ENCODE measurements around the gene MIF4GD. TPM values are rescaled to one million over a fixed set of nuclear protein-coding genes. Genes with fewer than 3 reads are reported as not detected.

MIF4GD gene
- total and polyA plus RNA-seq, 9 of the 15 experiments (the other 6 are each of a cell fraction or from before 2014, with no cell fraction given): 11.8 to 63.8 (median 28.1) TPM

- Histone ChIP-seq H3K4me1 (replicated peaks in 1 of 2; ENCODE audit: control insufficient read depth in 2 of 2, insufficient read depth in 2 of 2, low read length in 2 of 2) (peaks cover 2 to 16% of the 10 kb centered on the region in 2 experiments; a peak in 2 of 5 replicates), H3K79me2 (ENCODE audit: control insufficient read depth, insufficient read depth, low read length) (peaks cover 34% of the 10 kb centered on the region), H3K9me1 (ENCODE audit: control insufficient read depth, insufficient read depth, low read length) (no peaks in the 10 kb centered on the region), H3K27ac (ENCODE audit: extremely low read depth, low read depth, low read length) (no peak overlapping the region), H3K4me2 (ENCODE audit: insufficient read depth, low read length) (no peak overlapping the region), H2AFZ (ENCODE audit: low read depth, low read length) (no peak overlapping the region), H4K20me1 (replicated peaks; ENCODE audit: control insufficient read depth, insufficient read depth, low read length) (no peaks in the 10 kb centered on the region), H3K27me3 (ENCODE audit: control insufficient read depth in 2 of 2, insufficient read depth in 2 of 2, low read length in 2 of 2) (no peaks in the 10 kb centered on the region), H3K9ac (ENCODE audit: insufficient read depth in 1 of 2, low read depth in 2 of 2, low read length in 2 of 2) (no peak overlapping the region), H3K9me3 (replicated peaks; ENCODE audit: control insufficient read depth, insufficient read depth, low read depth, low read length) (no peaks in the 10 kb centered on the region), H3K36me3 (ENCODE audit: control insufficient read depth, insufficient read depth, low read length) (peaks cover 59% of the 10 kb centered on the region), H3K4me3 (no peak overlapping the region)
- WGBS (ENCODE audit: insufficient coverage, low coverage, missing lambda C conversion rate): 93% methylated on average over 6 of the region's 6 CpGs
- intact Hi-C loops (cut with micrococcal nuclease): loop anchor here (10.0 kb wide), 1 partner anchor 240 kb away; the partner anchor contains the start of gene LLGL2
- CTCF ChIA-PET (ENCODE audit: low intra/inter-chr PET ratio): no interaction called here
- FAIRE-seq (no peak), DNase-seq (ENCODE audit: extremely low read depth in 1 of 4, low spot score in 3 of 4) (no peak), ATAC-seq (no peak)
- no TSS peak for BruUV-seq (replicated peaks)
- in situ Hi-C loops (cut with MboI): no loop called here
- TF ChIP-seq MTA1 (IDR thresholded peaks at IDR 0.05; ENCODE audit: borderline replicate concordance) (no peak), WHSC1 (IDR thresholded peaks at IDR 0.05; ENCODE audit: low read length) (no peak), CREB5 (CRISPR knock-in tag; IDR thresholded peaks at IDR 0.05) (no peak), USF2 (CRISPR knock-in tag; IDR thresholded peaks at IDR 0.05) (no peak), ZNF785 (CRISPR knock-in tag; IDR thresholded peaks at IDR 0.05) (no peak), SFPQ (IDR thresholded peaks at IDR 0.05; ENCODE audit: low read depth, low read length) (no peak), E2F4 (CRISPR knock-in tag; IDR thresholded peaks at IDR 0.05; ENCODE audit: low read depth) (no peak), NFE2L1 (tag; IDR thresholded peaks at IDR 0.05; ENCODE audit: borderline replicate concordance, low read depth) (no peak), RCOR1 (IDR thresholded peaks at IDR 0.05; ENCODE audit: borderline replicate concordance in 1 of 2, low read depth in 2 of 2, low read length in 2 of 2) (no peak), HSF4 (CRISPR knock-in tag; IDR thresholded peaks at IDR 0.05; ENCODE audit: borderline replicate concordance) (no peak), HDGF (IDR thresholded peaks at IDR 0.05) (no peak), POLR2AphosphoS2 (IDR thresholded peaks at IDR 0.05; ENCODE audit: low read length) (no peak), ZNF431 (CRISPR knock-in tag; IDR thresholded peaks at IDR 0.05) (no peak), PTRF (tag; IDR thresholded peaks at IDR 0.05) (no peak), NRF1 (conservative IDR thresholded peaks at IDR 0.05 in 1 of 2, IDR thresholded peaks at IDR 0.05 in 1 of 2) (no peak), SP2 (IDR thresholded peaks at IDR 0.05; ENCODE audit: extremely low read depth, low read depth, low read length, poor library complexity, severe bottlenecking) (no peak), IRF2 (CRISPR knock-in tag; IDR thresholded peaks at IDR 0.05) (no peak), GATAD2B (IDR thresholded peaks at IDR 0.05; ENCODE audit: borderline replicate concordance) (no peak)
- POLR2A ChIA-PET: interaction anchor here (5.8 kb wide), 1 partner anchor 13 kb away, joined by 43 read pairs; the partner anchor contains the start of gene MIF4GD
Measured at GRCh38 chr17:75285123-75285522, 14.1 kb upstream of the MIF4GD start.

All from K562 (cell line).